Activated CD4-positive, alpha-beta T cell treated with anti-CD3 and anti-CD28 coated beads, Interleukin-2, amount 50 U/mL, for 1 hour (primary cell): ENCODE data around the gene STK32A.
"Not testable (repeated sequence)": the region's sequence is repeated elsewhere in the genome, so short reads cannot be mapped to it uniquely, and the experiment has no call there.

Experiments used
- DNase-seq: peaks from one replicate; pipeline ENCODE4 v3.0.0-alpha.2; 2020

Gene STK32A

DNA sequence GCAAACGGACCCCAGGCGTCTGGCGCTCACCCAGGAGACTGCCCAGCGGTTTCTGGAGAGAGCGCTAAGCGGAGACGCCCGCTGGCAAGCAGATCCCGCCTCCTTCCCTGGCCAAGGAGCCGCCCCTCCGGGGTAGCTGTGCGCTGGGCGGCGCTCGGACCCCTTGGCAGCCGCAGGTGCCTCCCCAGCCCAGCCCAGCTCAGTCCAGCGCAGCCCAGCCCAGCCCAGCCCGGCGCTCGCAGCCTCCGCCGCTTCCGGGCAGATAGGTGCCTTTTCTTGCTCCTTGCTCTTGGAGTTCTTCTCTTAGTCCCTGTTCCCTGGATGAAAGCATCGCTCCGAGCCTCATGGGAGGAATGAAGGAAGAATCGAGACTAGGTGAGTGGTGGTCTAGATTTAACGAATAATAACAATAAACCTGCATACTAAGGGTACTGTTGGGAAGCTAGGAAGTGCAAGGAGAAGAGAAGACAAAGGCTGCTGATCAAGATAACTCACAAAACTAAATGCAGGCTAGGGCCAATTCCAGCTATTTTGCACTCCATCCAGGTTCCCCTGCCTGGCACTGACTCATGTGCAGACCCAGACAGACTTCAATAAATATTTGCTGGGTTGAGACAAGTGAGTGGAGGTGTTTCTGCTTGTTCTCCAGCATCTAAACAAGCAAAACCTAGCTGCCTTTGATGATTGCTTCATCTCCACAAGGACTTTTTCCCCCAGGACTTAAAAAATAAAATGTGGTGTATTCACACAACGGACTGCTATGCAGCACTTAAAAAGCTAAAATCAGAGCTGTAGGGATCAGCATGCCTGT lies at the start of gene STK32A:
Gene STK32A, plus strand, starts transcription at position 202 of the 811 bp plus-strand sequence. CDS start 4,609 bp downstream, outside the sequence.
- no peak for DNase-seq

GRCh38 chr5:147187099-147187540 lies 47.7 kb upstream of the STK32A start:
- DNase-seq, result no peak

- DNase-seq, result peak; percentile 16
These were observed 46.4 kb upstream of the STK32A start for GRCh38 chr5:147188200-147189108.

- no peak for DNase-seq
These were observed 45.8 kb upstream of the STK32A start for GRCh38 chr5:147189109-147189424.

- DNase-seq, result no peak
These were observed 44.5 kb upstream of the STK32A start for GRCh38 chr5:147190331-147190730.

DNA sequence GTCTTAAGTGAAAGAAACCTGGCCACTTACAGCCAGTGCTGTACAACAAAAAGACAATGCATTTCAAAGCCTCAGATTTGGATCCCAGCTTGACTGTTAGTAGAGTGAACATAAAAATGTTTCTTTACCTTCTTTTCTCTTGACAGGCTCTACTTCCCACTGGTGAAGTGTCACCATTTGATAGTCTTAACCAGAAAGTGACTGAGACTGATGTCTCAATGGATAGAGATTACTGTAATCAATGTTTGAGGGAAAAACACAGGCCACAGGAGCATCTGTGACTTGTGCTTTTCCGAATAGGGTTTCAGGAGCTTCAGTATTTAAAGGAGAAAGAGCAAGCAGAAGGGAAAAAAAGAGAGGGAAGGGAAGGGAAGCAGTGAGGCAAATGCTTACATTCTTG lies 41.7 kb upstream of the STK32A start:
- DNase-seq, result no peak

- no peak for DNase-seq
These were observed 34.8 kb upstream of the STK32A start for GRCh38 chr5:147200004-147200403.

- no peak for DNase-seq
These were observed 31.6 kb upstream of the STK32A start for GRCh38 chr5:147203213-147203612.

DNA sequence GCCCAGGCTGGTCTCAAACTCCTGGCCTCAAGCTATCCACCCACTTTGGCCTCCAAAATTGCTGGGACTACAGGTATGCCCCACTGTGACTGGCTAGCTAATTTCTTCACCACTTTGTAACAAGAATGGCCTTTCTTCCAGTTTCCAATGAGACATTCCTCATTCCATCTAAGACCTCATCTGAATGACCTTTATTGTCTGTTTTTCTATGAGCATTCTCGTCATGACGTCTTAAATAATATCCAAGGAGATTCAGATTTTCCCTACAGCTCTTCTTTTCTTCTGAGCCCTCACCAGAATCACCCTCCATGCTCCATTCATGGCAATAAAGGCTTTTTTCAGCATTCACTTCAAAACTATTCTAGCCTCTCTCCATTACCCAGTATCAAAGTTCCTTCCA lies 30.2 kb upstream of the STK32A start:
- no peak for DNase-seq

DNA sequence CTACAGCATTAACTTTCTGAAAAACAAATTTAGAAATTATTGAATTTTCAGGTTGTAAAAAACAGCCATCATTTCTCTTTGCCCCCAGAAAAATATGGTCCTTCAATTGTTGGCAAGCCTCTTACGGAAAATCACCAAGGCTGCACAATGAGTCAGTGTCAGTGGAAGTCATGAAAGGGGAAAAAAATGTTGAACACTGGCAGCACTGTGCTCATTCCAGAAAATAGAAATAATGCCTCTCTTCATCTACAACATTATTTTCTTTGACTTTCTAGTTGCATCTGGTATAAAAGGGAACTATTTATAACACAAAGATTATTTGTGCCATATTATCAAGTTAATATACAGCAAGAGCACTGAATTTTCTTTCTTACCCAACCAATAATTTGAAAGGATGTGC lies 26.7 kb upstream of the STK32A start:
- no peak for DNase-seq

DNA sequence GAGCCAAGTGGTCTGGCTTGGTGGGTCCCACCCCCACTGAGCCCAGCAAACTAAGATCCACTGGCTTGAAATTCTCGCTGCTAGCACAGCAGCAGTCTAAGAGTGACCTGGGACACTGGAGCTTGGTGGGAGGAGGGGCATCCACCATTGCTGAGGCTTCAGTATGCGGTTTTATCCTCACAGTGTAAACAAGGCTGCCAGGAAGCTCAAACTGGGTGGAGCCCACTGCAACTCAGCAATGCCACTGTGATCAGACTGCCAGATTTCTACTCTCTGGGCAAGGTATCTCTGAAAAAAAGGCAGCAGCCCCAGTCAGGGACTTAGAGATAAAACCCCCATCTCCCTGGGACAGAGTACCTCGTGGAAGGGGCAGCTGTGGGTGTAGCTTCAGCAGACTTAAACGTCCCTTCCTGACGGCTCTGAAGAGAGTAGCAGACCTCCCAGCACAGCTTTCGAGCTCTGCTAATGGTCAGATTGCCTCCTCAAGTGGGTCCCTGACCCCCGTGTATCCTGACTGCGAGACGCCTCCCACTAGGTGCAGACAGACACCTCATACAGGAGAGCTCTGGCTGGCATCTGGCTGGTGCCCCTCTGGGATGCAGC lies 18.2 kb upstream of the STK32A start:
- DNase-seq, result no peak

DNA sequence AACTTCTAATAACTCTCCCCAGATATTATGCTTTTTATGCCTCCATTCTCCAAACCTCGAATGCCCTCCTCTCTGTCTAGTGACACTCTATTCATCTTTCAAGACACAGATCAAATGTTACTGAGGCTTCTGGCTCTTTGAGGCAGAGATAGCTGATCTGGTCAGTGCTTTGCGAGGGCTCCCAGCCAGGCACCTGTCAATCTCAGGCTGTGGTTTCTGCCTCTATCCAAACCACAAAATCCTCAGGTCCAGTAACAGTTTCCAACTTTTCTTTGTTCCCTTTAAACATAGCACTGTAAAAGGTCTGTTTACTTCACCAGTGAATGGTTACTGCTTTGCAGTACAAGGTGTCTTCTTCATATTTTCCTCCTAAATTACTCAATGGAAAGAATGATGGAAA lies 11.5 kb upstream of the STK32A start:
- no peak for DNase-seq

- no peak for DNase-seq
These were observed 10.7 kb upstream of the STK32A start for GRCh38 chr5:147223948-147224791.

DNA sequence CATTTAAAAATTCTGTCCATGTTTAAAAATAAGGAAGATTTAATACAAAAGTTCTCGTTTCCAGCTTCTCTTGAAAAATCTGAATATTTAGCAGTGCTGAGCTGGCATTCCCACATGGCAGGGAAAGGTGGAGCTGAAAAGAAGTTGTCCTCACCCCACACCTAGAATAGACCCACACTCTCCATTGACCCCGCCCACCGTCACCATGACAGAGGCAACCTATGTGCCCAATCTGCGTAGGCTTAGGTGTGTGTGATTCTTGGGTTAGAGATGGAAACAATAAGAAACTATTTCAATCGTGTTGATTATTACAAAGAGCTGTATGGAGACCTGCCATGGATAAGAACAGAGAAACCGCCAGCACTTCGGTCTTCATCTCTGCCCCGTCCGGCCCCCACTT lies 8.9 kb upstream of the STK32A start:
- DNase-seq, result no peak

GRCh38 chr5:147226512-147226911 lies 8.3 kb upstream of the STK32A start:
- DNase-seq, result no peak

DNA sequence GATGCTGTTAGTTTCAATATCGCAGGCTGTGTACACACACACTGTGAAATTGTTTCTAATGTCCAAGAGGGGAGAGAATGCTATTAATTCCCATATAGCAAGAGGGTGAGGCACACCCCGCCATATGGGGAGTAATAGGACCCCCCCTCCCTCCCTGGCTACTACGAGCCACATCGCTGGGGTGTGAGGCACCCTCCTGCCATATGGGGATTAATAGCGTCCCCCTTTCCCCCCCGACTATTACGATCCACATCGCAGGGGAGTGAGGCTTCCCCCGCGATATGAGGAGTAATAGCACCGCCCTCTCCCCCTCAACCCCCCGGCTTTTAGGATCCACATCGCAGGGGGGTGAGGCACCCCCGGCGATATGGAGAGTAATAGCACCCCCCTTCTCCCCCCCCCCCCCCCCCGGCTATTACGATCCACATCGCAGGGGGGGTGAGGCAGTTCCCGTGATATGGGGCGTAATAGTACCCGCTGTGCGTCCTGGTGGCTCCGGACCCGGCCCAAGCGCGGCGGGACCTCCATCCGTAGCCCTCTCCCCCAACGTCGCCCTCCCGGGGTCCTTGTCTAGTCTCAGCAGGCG lies 494 bp upstream of the STK32A start:
- DNase-seq, result no peak

- no peak for DNase-seq
These were observed 5.6 kb downstream of the STK32A start for GRCh38 chr5:147240266-147240985.

- not testable (repeated sequence) for DNase-seq
These were observed 8.4 kb downstream of the STK32A start for GRCh38 chr5:147243238-147243637.

- DNase-seq, result no peak
These were observed 10.7 kb downstream of the STK32A start for GRCh38 chr5:147245381-147246165.

DNA sequence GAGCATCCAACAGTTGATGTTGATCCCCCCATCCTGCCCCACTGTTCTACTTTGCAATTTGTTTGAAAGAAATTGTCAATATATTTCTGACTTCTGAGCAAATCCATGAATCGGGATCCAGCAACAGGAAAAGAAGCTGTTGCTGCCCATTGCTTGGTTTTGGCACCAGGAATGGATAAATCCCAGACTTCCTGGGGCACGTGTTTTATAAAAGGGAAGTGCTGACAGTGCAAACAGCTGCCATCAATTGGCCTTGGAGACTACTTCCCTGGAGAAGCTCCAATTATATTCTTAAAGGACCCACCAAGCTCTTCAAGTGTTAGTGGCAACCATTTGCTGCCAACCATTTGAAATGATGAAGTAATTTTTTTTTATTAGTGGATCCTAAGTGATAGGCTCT lies 13.7 kb downstream of the STK32A start:
- no peak for DNase-seq

DNA sequence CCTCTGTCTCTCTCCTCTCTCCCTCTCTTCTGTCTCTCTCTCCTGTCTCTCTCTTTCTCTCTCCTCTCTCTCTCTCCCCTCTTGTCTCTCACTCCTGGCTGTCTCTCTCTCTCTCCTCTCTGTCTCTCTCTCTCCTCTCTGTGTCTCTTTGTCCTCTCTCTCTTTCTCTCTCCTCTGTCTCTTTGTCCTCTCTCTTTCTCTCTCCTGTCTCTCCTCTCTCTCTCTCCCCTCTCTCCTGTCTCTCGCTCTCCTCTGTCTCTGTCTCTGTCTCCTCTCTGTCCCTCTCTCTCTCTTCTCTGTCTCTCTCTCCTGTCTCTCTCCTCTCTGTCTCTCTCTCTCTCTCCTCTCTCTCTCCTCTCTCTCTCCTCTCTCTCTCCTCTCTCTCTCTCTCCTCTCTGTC lies 25.0 kb downstream of the STK32A start:
- no peak for DNase-seq
